Smooth muscle cell (in vitro differentiated cells): Measurements from ENCODE around the gene WNK1. TPM values are rescaled to one million over a fixed set of nuclear protein-coding genes. Genes with fewer than 3 reads are reported as not detected.

Experiments
- DNase-seq: peaks from one replicate; lab custom pipeline; 2025; ENCODE audit not compliant: unreplicated experiment; lab: John Stamatoyannopoulos, UW
- H2AFZ ChIP-seq: fragments of 200-600 bp; sonication (generic); 2 replicates; pipeline ENCODE4 v1.6.0; 2016; ENCODE audit warnings: antibody characterized with exemption, low read depth, mild to moderate bottlenecking
- H3F3A ChIP-seq: fragments of 200-600 bp; sonication (generic); 2 replicates; pipeline ENCODE4 v1.6.0; 2017; ENCODE audit warnings: antibody characterized with exemption, low read depth
- H3K27ac ChIP-seq: fragments of 200-600 bp; sonication (generic); 2 replicates; pipeline ENCODE4 v1.5.1; 2016; ENCODE audit warnings: low read depth, mild to moderate bottlenecking
- H3K27me3 ChIP-seq: fragments of 200-600 bp; sonication (generic); 2 replicates; pipeline ENCODE4 v1.6.1; 2016; ENCODE audit warnings: low read depth, mild to moderate bottlenecking
- H3K36me3 ChIP-seq: fragments of 200-600 bp; sonication (generic); 2 replicates; pipeline ENCODE4 v1.5.1; 2016; ENCODE audit warnings: low read depth
- H3K4me1 ChIP-seq: fragments of 200-600 bp; sonication (generic); 2 replicates; pipeline ENCODE4 v1.5.1; 2016; ENCODE audit warnings: low read depth
- H3K4me2 ChIP-seq: fragments of 200-600 bp; sonication (generic); 2 replicates; pipeline ENCODE4 v1.6.0; 2016; ENCODE audit warnings: mild to moderate bottlenecking
- H3K4me3 ChIP-seq: fragments of 200-600 bp; sonication (generic); 2 replicates; pipeline ENCODE4 v1.5.1; 2016; ENCODE audit warnings: mild to moderate bottlenecking
- H3K79me2 ChIP-seq: fragments of 200-600 bp; sonication (generic); 2 replicates; pipeline ENCODE4 v1.6.0; 2016; ENCODE audit warnings: low read depth, mild to moderate bottlenecking
- H3K9ac ChIP-seq: fragments of 200-600 bp; sonication (generic); 2 replicates; pipeline ENCODE4 v1.6.0; 2016; ENCODE audit warnings: low read depth
- H3K9me3 ChIP-seq: fragments of 200-600 bp; sonication (generic); replicated peaks from 2 replicates; pipeline ENCODE4 v1.5.1; 2016; ENCODE audit warnings: low read depth
- H4K20me1 ChIP-seq: fragments of 200-600 bp; sonication (generic); 2 replicates; pipeline ENCODE4 v1.6.0; 2016; ENCODE audit warnings: low read depth
- CTCF ChIP-seq: fragments of 200-600 bp; sonication (generic); IDR thresholded peaks from 2 replicates; pipeline ENCODE4 v1.5.1; 2017; ENCODE audit warnings: borderline replicate concordance, mild to moderate bottlenecking, antibody characterized with exemption; ENCODE audit not compliant: insufficient read depth, poor library complexity, severe bottlenecking
- WGBS: methylation state at CpG from one replicate; pipeline ENCODE4 v1.1.7; 2016; ENCODE audit warnings: low lambda C conversion rate; 5-methylcytosine and 5-hydroxymethylcytosine counted together
- polyA plus RNA-seq: library from polyadenylated mRNA; unstranded; fragments of >200 nt; fragmentation: Nextera tagmentation; extraction: Ambion mirVana; gene quantifications from 2 replicates; pipeline ENCODE4 v1.2.1, GENCODE V29; 2016
- total RNA-seq: library from RNA; depleted of rRNA; stranded (reverse); fragments of >200 nt; gene quantifications from 2 replicates; pipeline ENCODE4 v1.2.3, GENCODE V29; 2014

The WNK1 gene
- total and polyA plus RNA-seq, 2 experiments from 2014 or later, result 42.2 to 104 TPM

- H3K9ac ChIP-seq, result no peak overlapping the region
- no peaks in the 10 kb centered on the region for H3K27me3 ChIP-seq
- no peak overlapping the region for H3K27ac ChIP-seq
- no peaks in the 10 kb centered on the region for H3K9me3 ChIP-seq
- no peak overlapping the region for H3K4me2 ChIP-seq
- no peaks in the 10 kb centered on the region for H4K20me1 ChIP-seq
- no peak for TF ChIP-seq CTCF
- H3K4me3 ChIP-seq, result no peak overlapping the region
- no peaks in the 10 kb centered on the region for H3K79me2 ChIP-seq
- no peaks in the 10 kb centered on the region for H3F3A ChIP-seq
- no peaks in the 10 kb centered on the region for H3K4me1 ChIP-seq
- H3K36me3 ChIP-seq, result no peaks in the 10 kb centered on the region
- no peak overlapping the region for H2AFZ ChIP-seq
- DNase-seq, result no peak
Measured at GRCh38 chr12:729221-729620, 23.2 kb upstream of the WNK1 start.

- DNase-seq, result no peak
- H3K4me2 ChIP-seq, result no peak overlapping the region
- H2AFZ ChIP-seq, result no peak overlapping the region
- no peaks in the 10 kb centered on the region for H3K36me3 ChIP-seq
- 95% methylated on average over 9 of the region's 9 CpGs for WGBS
- H3F3A ChIP-seq, result no peaks in the 10 kb centered on the region
- H3K27me3 ChIP-seq, result no peaks in the 10 kb centered on the region
- H3K9ac ChIP-seq, result no peak overlapping the region
- no peak overlapping the region for H3K4me3 ChIP-seq
- no peaks in the 10 kb centered on the region for H4K20me1 ChIP-seq
- no peak for TF ChIP-seq CTCF
- H3K9me3 ChIP-seq, result no peaks in the 10 kb centered on the region
- no peaks in the 10 kb centered on the region for H3K4me1 ChIP-seq
- H3K79me2 ChIP-seq, result no peaks in the 10 kb centered on the region
- no peak overlapping the region for H3K27ac ChIP-seq
Measured at GRCh38 chr12:730550-730949, 21.8 kb upstream of the WNK1 start.

- no peak overlapping the region for H3K9ac ChIP-seq
- H2AFZ ChIP-seq, result no peak overlapping the region
- H3K4me1 ChIP-seq, result no peaks in the 10 kb centered on the region
- no peak overlapping the region for H3K4me2 ChIP-seq
- no peak for DNase-seq
- H3K27ac ChIP-seq, result no peak overlapping the region
- no peak for TF ChIP-seq CTCF
- no peaks in the 10 kb centered on the region for H4K20me1 ChIP-seq
- H3F3A ChIP-seq, result no peaks in the 10 kb centered on the region
- H3K36me3 ChIP-seq, result no peaks in the 10 kb centered on the region
- H3K79me2 ChIP-seq, result no peaks in the 10 kb centered on the region
- no peaks in the 10 kb centered on the region for H3K27me3 ChIP-seq
- H3K9me3 ChIP-seq, result no peaks in the 10 kb centered on the region
- no peak overlapping the region for H3K4me3 ChIP-seq
- WGBS, result 89% methylated on average over 10 of the region's 10 CpGs
Measured at GRCh38 chr12:737122-737739, 15.1 kb upstream of the WNK1 start.

- WGBS, result 85% methylated on average over 2 of the region's 2 CpGs
- Histone ChIP-seq H3K36me3 (no peaks in the 10 kb centered on the region), H3K27me3 (no peaks in the 10 kb centered on the region)
Measured at GRCh38 chr12:738712-739111, 13.7 kb upstream of the WNK1 start.

More at GRCh38 chr12:738712-739111, 13.7 kb upstream of the WNK1 start:
- no peaks in the 10 kb centered on the region for H3K4me1 ChIP-seq
- no peak overlapping the region for H2AFZ ChIP-seq
- no peak overlapping the region for H3K4me3 ChIP-seq
- H3K79me2 ChIP-seq, result no peaks in the 10 kb centered on the region
- H3K4me2 ChIP-seq, result no peak overlapping the region
- no peak overlapping the region for H3K27ac ChIP-seq
- no peak for DNase-seq
- H3K9ac ChIP-seq, result no peak overlapping the region
- H3K9me3 ChIP-seq, result no peaks in the 10 kb centered on the region
- no peak for TF ChIP-seq CTCF
- H3F3A ChIP-seq, result no peaks in the 10 kb centered on the region
- no peaks in the 10 kb centered on the region for H4K20me1 ChIP-seq
